ENCODE measurements around the gene JPH3.

Gene JPH3

GRCh38 chr16:87648236-87648635 lies 45.9 kb downstream of the JPH3 start:
- no peak for FAIRE-seq
- no peak for DNase-seq (ENCODE audit: insufficient read length, low spot score)

GRCh38 chr16:87648698-87649487 lies 46.6 kb downstream of the JPH3 start:
- no peak for DNase-seq (ENCODE audit: insufficient read length, low spot score)
- FAIRE-seq, result no peak

GRCh38 chr16:87652386-87652785 lies 50.1 kb downstream of the JPH3 start:
- FAIRE-seq (no peak), DNase-seq (ENCODE audit: insufficient read length, low spot score) (no peak)

DNA sequence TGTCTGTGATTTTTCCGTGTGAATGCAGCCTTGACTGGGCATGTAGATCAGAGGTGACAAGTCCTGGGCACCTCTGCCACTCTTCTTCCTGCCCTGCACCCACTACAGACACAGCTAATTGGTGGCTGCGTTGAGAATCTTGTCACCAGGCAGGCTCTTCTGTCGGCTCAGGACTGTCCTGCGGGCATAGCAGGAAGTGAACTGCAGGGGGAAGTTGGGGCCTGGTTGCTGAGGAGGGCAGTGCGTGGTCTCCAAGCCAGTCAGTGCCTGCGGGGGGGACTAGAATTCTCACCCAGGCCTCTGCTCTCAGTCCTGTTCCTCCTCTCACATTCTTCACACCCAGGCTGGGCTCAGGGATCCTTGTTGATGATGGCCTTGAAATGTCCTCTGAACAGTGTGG lies 50.5 kb downstream of the JPH3 start:
- peak; percentile 40 for FAIRE-seq
- DNase-seq (ENCODE audit: insufficient read length, low spot score), result no peak

DNA sequence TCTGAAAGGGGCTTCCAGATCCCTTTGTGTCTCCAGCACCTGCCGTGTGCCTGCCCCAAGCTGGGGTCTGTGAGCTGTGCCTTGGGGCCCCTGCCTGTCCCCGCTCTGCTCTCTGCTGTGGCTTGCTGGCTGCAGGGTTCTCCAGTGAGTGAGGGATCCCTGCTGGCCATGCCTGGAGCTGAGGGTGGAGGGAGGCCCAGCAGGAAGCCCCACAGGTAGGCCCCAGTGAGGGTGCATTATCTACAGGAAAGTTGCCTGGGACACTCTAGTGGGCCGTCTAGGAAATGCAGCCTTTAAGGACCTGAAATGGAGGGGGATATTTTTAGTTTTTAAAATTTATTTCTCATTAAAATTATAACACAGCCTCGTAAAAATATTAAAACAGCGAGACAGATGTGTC lies 50.9 kb downstream of the JPH3 start:
- peak; percentile 40 for DNase-seq (ENCODE audit: insufficient read length, low spot score)
- no peak for FAIRE-seq

DNA sequence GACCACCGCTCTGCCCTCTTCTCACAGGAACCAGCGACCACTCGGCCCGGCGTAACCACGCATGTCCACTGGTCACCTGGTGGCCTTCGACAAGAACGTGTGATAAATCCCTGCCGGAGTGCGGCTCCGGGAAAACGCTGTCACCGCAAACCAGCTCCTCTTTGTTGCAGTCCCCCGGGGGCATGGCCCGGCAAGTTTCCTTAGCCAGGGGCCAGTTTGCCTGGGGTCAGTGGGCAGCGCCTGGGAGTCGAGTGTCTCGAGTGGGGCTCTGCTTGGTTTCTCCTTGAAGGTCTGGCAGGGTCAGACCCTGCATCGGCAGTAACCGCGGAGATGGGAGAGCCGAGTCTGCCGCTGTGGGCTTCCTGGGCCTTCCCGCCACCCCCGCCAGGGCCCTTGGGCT lies 52.5 kb downstream of the JPH3 start:
- DNase-seq (ENCODE audit: insufficient read length, low spot score), result no peak
- FAIRE-seq, result no peak

DNA sequence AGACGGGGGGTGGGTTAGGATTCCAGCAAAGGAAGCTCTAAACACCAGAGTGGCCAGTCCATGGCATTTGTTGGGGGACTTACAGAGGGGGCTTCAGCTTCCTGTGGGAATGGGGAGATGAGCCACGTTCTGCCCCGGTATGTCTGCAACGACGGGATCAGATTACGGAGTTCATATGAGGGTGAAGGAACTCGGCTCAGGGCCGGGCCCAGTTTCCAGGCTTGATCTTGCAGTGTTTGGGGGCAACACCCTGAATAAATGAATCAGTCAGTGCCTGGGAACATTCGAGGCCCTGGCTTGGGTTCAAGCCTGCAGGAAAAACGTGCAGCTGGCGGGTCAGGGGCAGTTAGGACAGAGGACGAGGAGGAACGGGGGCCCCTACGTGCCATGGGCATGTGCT lies 54.0 kb downstream of the JPH3 start:
- DNase-seq (ENCODE audit: insufficient read length, low spot score), result no peak

DNA sequence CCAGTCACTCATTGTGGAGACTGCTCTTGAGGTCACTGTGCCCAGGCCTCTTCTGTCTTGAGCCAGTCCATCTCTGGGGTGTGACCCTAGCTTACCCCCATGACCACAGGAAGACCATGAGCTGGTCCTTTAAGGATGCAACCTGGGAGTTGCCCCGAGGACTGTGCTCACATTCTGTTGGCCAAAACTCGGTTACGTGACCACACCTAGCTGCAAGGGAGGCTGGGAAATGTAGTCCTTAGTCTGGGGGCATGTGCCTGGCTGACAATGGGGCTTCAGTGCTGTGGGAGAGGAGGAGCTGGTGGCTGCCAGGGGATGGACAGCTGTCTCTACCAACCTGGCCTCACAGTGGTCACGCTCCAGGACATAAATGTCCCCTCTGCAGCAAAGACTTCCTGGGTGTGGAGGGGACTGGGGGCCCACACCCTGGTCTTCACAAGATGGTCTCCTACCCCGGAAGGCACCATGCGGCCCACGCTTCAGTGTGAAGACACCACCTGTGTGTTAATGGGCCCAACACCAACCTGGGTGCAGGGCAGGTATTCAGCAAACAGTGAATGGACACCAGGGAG lies 55.4 kb downstream of the JPH3 start:
- peak; percentile 97 for FAIRE-seq

More for the DNA sequence above, 54.0 kb downstream of the JPH3 start:
- FAIRE-seq, result no peak

GRCh38 chr16:87658564-87659225 lies 56.4 kb downstream of the JPH3 start:
- FAIRE-seq (no peak), DNase-seq (ENCODE audit: insufficient read length, low spot score) (no peak)

More for the DNA sequence above, 55.4 kb downstream of the JPH3 start:
- peak; percentile 27 for DNase-seq (ENCODE audit: insufficient read length, low spot score)

- DNase-seq (ENCODE audit: insufficient read length, low spot score) (no peak), FAIRE-seq (peak; percentile 4)
Observed at GRCh38 chr16:87661561-87661960, 59.3 kb downstream of the JPH3 start.

GRCh38 chr16:87662254-87663204 lies 60.2 kb downstream of the JPH3 start:
- DNase-seq (ENCODE audit: insufficient read length, low spot score) (no peak), FAIRE-seq (no peak)

DNA sequence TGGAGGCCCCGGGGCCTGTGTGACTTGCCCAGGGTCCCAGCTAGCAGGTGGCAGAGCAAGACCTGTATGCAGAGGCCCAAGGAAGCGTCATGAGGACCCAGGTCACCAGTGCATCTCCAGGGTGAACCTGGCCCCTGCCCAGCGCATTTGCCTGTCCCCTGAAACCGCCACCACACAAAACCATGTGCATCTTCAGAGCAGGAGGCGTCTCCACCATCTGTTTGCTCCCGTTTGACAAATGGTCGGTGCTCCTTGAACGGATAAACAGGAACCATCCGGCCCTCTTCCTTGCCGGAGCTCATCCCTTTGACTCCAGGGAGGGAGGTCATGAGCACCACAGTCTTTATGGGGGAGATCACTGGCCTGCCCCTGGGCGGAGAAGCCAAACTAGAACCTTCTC lies 62.5 kb downstream of the JPH3 start:
- DNase-seq (ENCODE audit: insufficient read length, low spot score), result no peak
- no peak for FAIRE-seq

DNA sequence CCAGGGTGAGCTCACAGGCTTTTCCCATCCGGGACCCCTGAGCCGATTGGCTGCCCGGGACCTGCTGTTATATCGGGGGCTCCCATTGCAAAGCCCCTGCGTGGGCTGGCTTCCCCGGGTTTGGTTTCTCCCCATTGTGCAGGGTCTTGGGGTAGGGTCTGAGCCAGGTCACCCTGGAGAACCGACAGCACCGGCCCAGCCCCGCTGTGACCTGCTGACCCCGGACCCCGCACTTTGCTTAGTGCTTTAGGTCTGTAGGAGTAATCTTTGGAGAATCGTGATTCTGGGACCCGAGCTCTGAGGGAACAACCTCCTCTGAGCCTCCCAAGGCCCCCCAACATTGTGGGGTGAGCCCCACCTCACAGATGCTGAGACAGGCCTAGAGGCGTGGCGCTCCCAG lies 62.9 kb downstream of the JPH3 start:
- FAIRE-seq (no peak), DNase-seq (ENCODE audit: insufficient read length, low spot score) (no peak)

DNA sequence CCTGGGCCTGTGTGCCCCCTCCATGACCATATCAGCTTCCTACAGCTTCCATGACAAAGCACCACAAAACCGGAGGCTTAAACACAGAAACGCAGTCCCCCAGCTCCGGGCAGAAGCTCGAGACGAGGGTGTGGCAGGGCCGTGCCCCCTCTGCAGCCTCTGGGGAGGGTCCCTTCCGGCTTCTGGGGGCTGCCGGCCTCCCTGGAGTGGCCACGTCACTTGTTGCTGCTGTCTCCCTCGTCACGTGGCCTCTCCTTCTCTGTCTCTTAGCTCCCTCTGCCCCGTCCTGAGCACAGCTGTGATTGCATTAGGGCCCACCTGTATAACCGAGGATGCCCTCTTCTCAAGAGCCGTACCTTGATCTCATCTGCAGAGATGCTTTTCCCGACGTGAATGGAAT lies 64.6 kb downstream of the JPH3 start:
- DNase-seq (ENCODE audit: insufficient read length, low spot score) (no peak), FAIRE-seq (no peak)

DNA sequence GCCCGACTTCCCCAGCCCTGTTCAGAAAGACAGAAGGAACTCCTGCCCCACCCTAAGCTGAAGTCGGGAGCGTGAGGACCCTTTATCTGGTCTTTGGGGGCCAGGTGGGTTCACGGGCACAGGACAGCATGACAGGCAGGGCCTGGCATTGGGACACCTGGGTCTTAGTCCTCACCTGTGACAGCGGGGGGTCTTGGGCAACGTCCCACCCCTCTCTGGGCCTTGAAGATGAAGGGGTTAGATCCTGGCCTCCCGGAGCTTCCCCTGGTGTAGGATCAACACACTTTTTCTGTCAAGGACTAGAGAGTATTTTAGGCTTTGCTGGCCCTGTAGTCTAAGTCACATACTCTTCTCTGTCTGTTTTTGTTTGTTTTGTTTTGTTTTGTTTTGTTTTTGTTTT lies 65.1 kb downstream of the JPH3 start:
- FAIRE-seq, result no peak
- no peak for DNase-seq (ENCODE audit: insufficient read length, low spot score)

- no peak for FAIRE-seq
- DNase-seq (ENCODE audit: insufficient read length, low spot score), result no peak
Observed at GRCh38 chr16:87667946-87668345, 65.6 kb downstream of the JPH3 start.

GRCh38 chr16:87669672-87670071 lies 67.4 kb downstream of the JPH3 start:
- no peak for FAIRE-seq

DNA sequence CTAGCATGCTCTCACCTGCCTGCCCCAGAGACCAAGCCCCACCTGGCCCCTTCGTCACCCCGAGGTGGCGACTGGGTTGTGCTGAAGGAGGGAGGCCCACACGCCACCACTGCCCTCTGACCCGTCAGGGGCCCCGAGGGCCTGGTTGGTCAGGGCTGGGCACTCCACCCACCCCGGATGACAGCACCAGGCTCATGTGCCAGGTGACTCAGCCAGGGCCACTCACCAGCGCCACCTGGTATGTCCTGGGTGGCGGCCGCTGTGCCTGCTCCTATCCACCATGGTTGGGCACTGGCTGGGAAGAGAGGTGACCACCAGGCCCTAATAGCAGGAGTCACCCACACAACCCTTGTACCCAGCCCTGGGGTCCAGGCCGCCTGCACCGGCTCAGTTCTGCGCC lies 68.9 kb downstream of the JPH3 start:
- FAIRE-seq (no peak), DNase-seq (ENCODE audit: insufficient read length, low spot score) (no peak)

More at GRCh38 chr16:87669672-87670071, 67.4 kb downstream of the JPH3 start:
- DNase-seq (ENCODE audit: insufficient read length, low spot score), result no peak

- no peak for DNase-seq (ENCODE audit: insufficient read length, low spot score)
- no peak for FAIRE-seq
Observed at GRCh38 chr16:87671715-87672270, 69.5 kb downstream of the JPH3 start.

DNA sequence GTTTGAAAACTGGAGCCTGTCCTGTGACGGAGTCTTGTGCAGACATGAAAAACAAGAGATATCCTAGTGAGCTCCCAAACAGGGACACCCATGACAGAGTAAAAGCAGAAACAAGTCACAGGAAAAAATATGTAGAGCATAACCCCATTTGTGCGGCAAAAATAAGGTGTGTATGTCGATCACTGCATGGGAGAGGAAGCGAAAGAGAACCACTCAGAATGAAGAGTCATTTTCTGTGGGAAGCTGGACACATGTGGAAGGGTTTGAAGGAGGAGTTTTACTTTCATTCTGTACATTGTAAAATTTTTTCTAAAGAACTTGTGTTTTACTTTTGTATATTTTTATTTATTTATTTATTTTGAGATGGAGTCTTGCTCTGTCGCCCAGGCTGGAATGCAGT lies 72.1 kb downstream of the JPH3 start:
- DNase-seq (ENCODE audit: insufficient read length, low spot score) (no peak), FAIRE-seq (no peak)

Measured in HTR-8/SVneo (cell line).